Right renal pelvis (tissue), 4 donors: Measurements from ENCODE around the gene ITGB6. TPM values are rescaled to one million over a fixed set of nuclear protein-coding genes. Genes with fewer than 3 reads are reported as not detected.

Experiments used
- DNase-seq, 4 donors: peaks; one replicate each; pipeline ENCODE4 v3.0.0-alpha.2; 2013; ENCODE audit warnings: low read depth in 4 of 4, low spot score in 3 of 4, missing footprints in 1 of 4
- polyA plus RNA-seq, 4 donors: library from polyadenylated mRNA; unstranded; fragments of 120-200 nt; gene quantifications; one replicate each; pipeline ENCODE4 v1.2.1, GENCODE V29; 2013; ENCODE audit not compliant: insufficient read length in 4 of 4

The ITGB6 gene
- polyA plus RNA-seq: 10 to 100 TPM; 16.8 to 21.0 (median 20.3) TPM

- no peak for DNase-seq
These were observed at the start of gene ITGB6 for GRCh38 chr2:160199683-160200389. Gene ITGB6 (minus strand): TSS chr2:160200272. CDS start chr2:160200063, 209 bp downstream.

GRCh38 chr2:160247296-160248035 is 47.4 kb upstream of the ITGB6 start:
- no peak for DNase-seq

GRCh38 chr2:160246356-160246755 is 46.3 kb upstream of the ITGB6 start:
- DNase-seq: no peak

GRCh38 chr2:160245614-160246155 is 45.6 kb upstream of the ITGB6 start:
- DNase-seq: peak in 1 of 4 donors; percentile 22

- DNase-seq: no peak
These were observed 43.0 kb upstream of the ITGB6 start for GRCh38 chr2:160242893-160243564.

GRCh38 chr2:160241251-160242137 is 41.4 kb upstream of the ITGB6 start:
- no peak for DNase-seq

- no peak for DNase-seq
These were observed 39.4 kb upstream of the ITGB6 start for GRCh38 chr2:160239436-160239835.

- no peak for DNase-seq
These were observed 38.3 kb upstream of the ITGB6 start for GRCh38 chr2:160238392-160238791.

GRCh38 chr2:160232905-160233475 is 32.9 kb upstream of the ITGB6 start:
- DNase-seq: no peak

GRCh38 chr2:160229591-160229990 is 29.5 kb upstream of the ITGB6 start:
- DNase-seq: no peak

- no peak for DNase-seq
These were observed 28.3 kb upstream of the ITGB6 start for GRCh38 chr2:160228141-160228917.

GRCh38 chr2:160227293-160227915 is 27.3 kb upstream of the ITGB6 start:
- DNase-seq: no peak

GRCh38 chr2:160226367-160226766 is 26.3 kb upstream of the ITGB6 start:
- DNase-seq: no peak

GRCh38 chr2:160225722-160226121 is 25.6 kb upstream of the ITGB6 start:
- DNase-seq: no peak

GRCh38 chr2:160224507-160224906 is 24.4 kb upstream of the ITGB6 start:
- DNase-seq: no peak

- no peak for DNase-seq
These were observed 24.0 kb upstream of the ITGB6 start for GRCh38 chr2:160224060-160224459.

GRCh38 chr2:160223560-160223959 is 23.5 kb upstream of the ITGB6 start:
- DNase-seq: no peak

- no peak for DNase-seq
These were observed 22.6 kb upstream of the ITGB6 start for GRCh38 chr2:160222546-160223283.
